Large intestine (tissue), 3 donors: ENCODE results near the gene ACOX3. TPM values are rescaled to one million over a fixed set of nuclear protein-coding genes. Genes with fewer than 3 reads are reported as not detected.
"Not testable (repeated sequence)": the region's sequence is repeated elsewhere in the genome, so short reads cannot be mapped to it uniquely, and the experiment has no call there.

Source experiments
- DNase-seq, 2 donors: peaks; one replicate each; pipeline versions ENCODE4 v3.0.0 to v3.0.0-alpha.2; 2013
- H3K27ac ChIP-seq: one replicate; pipeline ENCODE4 v1.5.1; 2013; ENCODE audit warnings: low read length
- H3K27me3 ChIP-seq: 2 replicates; pipeline ENCODE4 v1.6.1; 2013; ENCODE audit warnings: low read length; ENCODE audit not compliant: control insufficient read depth, insufficient read depth
- H3K36me3 ChIP-seq: 2 replicates; pipeline ENCODE4 v1.6.1; 2013; ENCODE audit warnings: low read length; ENCODE audit not compliant: control insufficient read depth, insufficient read depth
- H3K4me1 ChIP-seq: one replicate; pipeline ENCODE4 v1.6.1; 2013; ENCODE audit warnings: low read length; ENCODE audit not compliant: control insufficient read depth, insufficient read depth
- H3K4me3 ChIP-seq: one replicate; pipeline ENCODE4 v1.5.1; 2013; ENCODE audit warnings: low read length
- H3K9me3 ChIP-seq: one replicate; pipeline ENCODE4 v1.6.1; 2013; ENCODE audit warnings: mild to moderate bottlenecking, low read depth, low read length, moderate library complexity; ENCODE audit not compliant: control insufficient read depth
- WGBS: methylation state at CpG from one replicate; pipeline ENCODE4 v1.1.5; 2013; ENCODE audit warnings: low lambda C conversion rate; ENCODE audit not compliant: insufficient coverage; 5-methylcytosine and 5-hydroxymethylcytosine counted together
- polyA plus RNA-seq: library from polyadenylated mRNA; unstranded; fragments of 120-200 nt; gene quantifications from one replicate; pipeline ENCODE4 v1.2.1, GENCODE V29; 2013

Gene ACOX3
- polyA plus RNA-seq, 1 donor: 19.7 TPM

GRCh38 chr4:8434251-8435073 lies 6.1 kb downstream of the ACOX3 start:
- Histone ChIP-seq H3K27ac (no peak overlapping the region), H3K27me3 (no peaks in the 10 kb centered on the region), H3K4me3 (no peak overlapping the region), H3K9me3 (no peaks in the 10 kb centered on the region), H3K36me3 (no peaks in the 10 kb centered on the region), H3K4me1 (peaks cover 27% of the 10 kb centered on the region)
- DNase-seq: no peak
- WGBS: 44% methylated on average over 3 of the region's 21 CpGs

- WGBS: 93% methylated on average over 3 of the region's 5 CpGs
These were observed 7.4 kb downstream of the ACOX3 start for GRCh38 chr4:8433136-8433535.

GRCh38 chr4:8431553-8431952 lies 9.0 kb downstream of the ACOX3 start:
- Histone ChIP-seq H3K9me3 (no peaks in the 10 kb centered on the region), H3K27ac (no peak overlapping the region), H3K27me3 (no peaks in the 10 kb centered on the region), H3K4me3 (no peak overlapping the region), H3K36me3 (no peaks in the 10 kb centered on the region), H3K4me1 (peaks cover 17% of the 10 kb centered on the region)
- no peak for DNase-seq
- no CpG with 5 or more reads among the region's 5 CpGs for WGBS

More at GRCh38 chr4:8433136-8433535, 7.4 kb downstream of the ACOX3 start:
- DNase-seq: no peak
- H3K27me3 ChIP-seq: no peaks in the 10 kb centered on the region
- H3K27ac ChIP-seq: no peak overlapping the region
- H3K4me3 ChIP-seq: no peak overlapping the region
- no peaks in the 10 kb centered on the region for H3K36me3 ChIP-seq
- no peaks in the 10 kb centered on the region for H3K9me3 ChIP-seq
- H3K4me1 ChIP-seq: peaks cover 27% of the 10 kb centered on the region

- H3K27ac ChIP-seq: peak overlapping the region; percentile 77
- 10% methylated on average over 2 of the region's 56 CpGs for WGBS
- H3K27me3 ChIP-seq: no peaks in the 10 kb centered on the region
- DNase-seq: peak; percentile 84 to 89
- no peaks in the 10 kb centered on the region for H3K36me3 ChIP-seq
- H3K4me3 ChIP-seq: peak overlapping the region; percentile 78
- no peaks in the 10 kb centered on the region for H3K9me3 ChIP-seq
- no peaks in the 10 kb centered on the region for H3K4me1 ChIP-seq
These were observed 12.0 kb downstream of the ACOX3 start for GRCh38 chr4:8428288-8429097.

GRCh38 chr4:8427761-8428287 lies 12.7 kb downstream of the ACOX3 start:
- no peaks in the 10 kb centered on the region for H3K36me3 ChIP-seq
- H3K9me3 ChIP-seq: no peaks in the 10 kb centered on the region
- no peaks in the 10 kb centered on the region for H3K27me3 ChIP-seq
- peak; percentile 40 to 64 for DNase-seq
- WGBS: no CpG with 5 or more reads among the region's 21 CpGs
- peak overlapping the region; percentile 77 for H3K27ac ChIP-seq
- H3K4me3 ChIP-seq: peak overlapping the region; percentile 78
- H3K4me1 ChIP-seq: no peaks in the 10 kb centered on the region

GRCh38 chr4:8427262-8427661 lies 13.3 kb downstream of the ACOX3 start:
- H3K4me3 ChIP-seq: peak overlapping the region; percentile 78
- WGBS: no CpG with 5 or more reads among the region's 17 CpGs

GRCh38 chr4:8422786-8423185 lies 17.7 kb downstream of the ACOX3 start:
- H3K4me3 ChIP-seq: no peak overlapping the region
- H3K27me3 ChIP-seq: no peaks in the 10 kb centered on the region
- WGBS: no CpG with 5 or more reads among the region's 5 CpGs
- no peak overlapping the region for H3K27ac ChIP-seq
- no peak for DNase-seq
- no peaks in the 10 kb centered on the region for H3K36me3 ChIP-seq
- H3K9me3 ChIP-seq: no peaks in the 10 kb centered on the region
- no peaks in the 10 kb centered on the region for H3K4me1 ChIP-seq

More at GRCh38 chr4:8427262-8427661, 13.3 kb downstream of the ACOX3 start:
- Histone ChIP-seq H3K27ac (no peak overlapping the region), H3K9me3 (no peaks in the 10 kb centered on the region), H3K36me3 (no peaks in the 10 kb centered on the region), H3K27me3 (no peaks in the 10 kb centered on the region), H3K4me1 (no peaks in the 10 kb centered on the region)
- no peak for DNase-seq

- H3K27me3 ChIP-seq: no peaks in the 10 kb centered on the region
These were observed 18.2 kb downstream of the ACOX3 start for GRCh38 chr4:8422327-8422726.

GRCh38 chr4:8420151-8420550 lies 20.4 kb downstream of the ACOX3 start:
- peaks cover 11% of the 10 kb centered on the region for H3K36me3 ChIP-seq
- H3K4me1 ChIP-seq, DNase-seq, H3K27ac ChIP-seq, H3K27me3 ChIP-seq, H3K9me3 ChIP-seq, H3K4me3 ChIP-seq: not testable (repeated sequence)

More at GRCh38 chr4:8422327-8422726, 18.2 kb downstream of the ACOX3 start:
- Histone ChIP-seq H3K4me1 (no peaks in the 10 kb centered on the region), H3K9me3 (no peaks in the 10 kb centered on the region), H3K4me3 (no peak overlapping the region), H3K27ac (no peak overlapping the region), H3K36me3 (no peaks in the 10 kb centered on the region)
- no CpG with 5 or more reads among the region's 4 CpGs for WGBS
- no peak for DNase-seq

GRCh38 chr4:8419222-8420041 lies 21.1 kb downstream of the ACOX3 start:
- Histone ChIP-seq H3K4me3 (no peak overlapping the region), H3K27ac (no peak overlapping the region), H3K36me3 (peaks cover 18% of the 10 kb centered on the region), H3K27me3 (no peaks in the 10 kb centered on the region), H3K4me1 (no peaks in the 10 kb centered on the region), H3K9me3 (no peaks in the 10 kb centered on the region)
- DNase-seq: no peak
- 96% methylated on average over 3 of the region's 12 CpGs for WGBS
